C4-2B (cell line): ENCODE measurements around the gene MADD.

Experiments
- H3K27ac ChIP-seq: fragments of 450-650 bp; 2 replicates; pipeline ENCODE4 v1.5.1; 2017
- CTCF ChIP-seq: fragments of 450-650 bp; conservative IDR thresholded peaks from 2 replicates; pipeline ENCODE4 v1.5.1; 2017; ENCODE audit warnings: mild to moderate bottlenecking
- ZFX ChIP-seq: fragments of 450-650 bp; IDR thresholded peaks from 2 replicates; pipeline ENCODE4 v1.6.1; 2017

MADD gene

GRCh38 chr11:47349521-47350095 lies 79.7 kb downstream of the MADD start:
- no peak for TF ChIP-seq CTCF
- TF ChIP-seq ZFX = no peak
- no peak overlapping the region for H3K27ac ChIP-seq

GRCh38 chr11:47350315-47350714 lies 80.4 kb downstream of the MADD start:
- TF ChIP-seq CTCF = no peak
- TF ChIP-seq ZFX = no peak
- H3K27ac ChIP-seq = no peak overlapping the region

- no peak for TF ChIP-seq CTCF
- TF ChIP-seq ZFX = no peak
- H3K27ac ChIP-seq = no peak overlapping the region
These were observed 81.5 kb downstream of the MADD start for GRCh38 chr11:47351156-47352126.

DNA sequence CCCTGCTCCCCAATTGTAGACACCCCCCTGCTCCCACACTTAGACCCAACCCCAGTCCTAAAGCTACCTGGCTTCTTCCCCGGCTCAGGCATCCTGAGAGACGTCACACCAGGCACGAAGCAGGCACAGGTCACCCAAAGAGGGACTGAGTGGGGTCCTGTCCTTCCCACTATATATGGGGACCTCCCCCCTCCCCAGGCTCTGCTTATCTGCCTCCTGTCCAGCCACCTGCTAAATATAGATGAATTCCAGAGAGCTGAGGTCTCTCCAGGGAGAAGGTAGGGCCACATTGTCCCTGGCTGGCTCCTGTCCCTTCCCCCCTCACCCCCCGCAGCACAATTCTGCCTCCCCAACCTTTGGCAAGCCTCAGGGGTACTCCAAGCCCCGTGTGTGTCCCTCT lies 82.6 kb downstream of the MADD start, which contains the start of gene MYBPC3:
MYBPC3 (minus strand) TSS at position 147 of the 400 bp plus-strand sequence; CDS start at position 92, 55 bp downstream.
- H3K27ac ChIP-seq = no peak within 1 kb of the TSS
- TF ChIP-seq CTCF = no peak
- TF ChIP-seq ZFX = no peak

GRCh38 chr11:47353978-47354774 lies 84.2 kb downstream of the MADD start:
- TF ChIP-seq ZFX (no peak), CTCF (no peak)
- no peak overlapping the region for H3K27ac ChIP-seq

DNA sequence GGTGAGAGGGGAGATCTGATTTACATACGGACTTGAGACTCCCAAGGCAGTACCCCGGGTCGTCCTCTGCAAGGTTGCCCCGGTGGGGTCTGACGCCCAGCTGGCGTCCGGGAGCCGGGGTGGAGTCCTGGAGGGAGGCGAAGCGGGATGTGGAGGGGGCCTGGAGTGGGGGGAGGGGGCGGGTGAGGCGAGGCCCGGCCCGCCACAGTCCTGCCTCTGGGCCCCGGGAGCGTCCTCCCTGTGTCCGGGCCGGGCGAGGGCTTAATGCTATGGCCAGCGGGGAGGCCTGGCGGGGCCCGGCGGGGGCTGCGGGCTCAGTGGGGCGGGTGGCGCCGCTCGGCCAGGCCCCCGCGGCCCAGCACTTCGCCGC lies 85.0 kb downstream of the MADD start:
- peak overlapping the region; percentile 54 for H3K27ac ChIP-seq

More for the DNA sequence above, 85.0 kb downstream of the MADD start:
- TF ChIP-seq CTCF (0 out of 2 replicates have a peak, but pooled peaks have one; percentile 68), ZFX (peak; percentile 75; the same call in 1 of the 2 replicates)
